DMS53 treated with DMSO at 0.1 percent for 48 hours (cell line): ENCODE data around the gene DUOXA2.

Experiments used
- DNase-seq: peaks from one replicate; lab custom pipeline; 2025; ENCODE audit not compliant: unreplicated experiment; lab: John Stamatoyannopoulos, UW

The DUOXA2 gene

GRCh38 chr15:45156744-45157455, 42.8 kb downstream of the DUOXA2 start:
- DNase-seq, result no peak

DNA sequence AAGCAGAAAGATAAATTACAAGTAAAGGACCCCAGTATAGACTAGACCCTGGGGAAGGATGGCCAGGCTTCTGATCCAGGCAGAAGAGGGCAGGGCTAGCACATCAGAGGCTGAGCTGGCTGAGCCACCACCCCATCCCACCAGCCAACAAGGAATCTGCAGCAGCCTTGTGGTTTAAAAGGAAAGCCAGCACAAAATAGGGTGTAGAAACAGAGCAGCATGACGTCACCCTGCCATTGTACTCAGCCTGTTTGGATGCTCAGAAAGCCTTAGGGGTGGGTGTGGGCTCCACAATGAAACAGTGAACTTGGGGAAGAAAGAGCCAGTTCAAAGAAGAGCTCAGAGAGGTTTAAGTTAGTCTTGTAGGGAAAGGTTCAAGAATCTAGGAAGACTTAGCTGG, 43.8 kb downstream of the DUOXA2 start:
- no peak for DNase-seq

DNA sequence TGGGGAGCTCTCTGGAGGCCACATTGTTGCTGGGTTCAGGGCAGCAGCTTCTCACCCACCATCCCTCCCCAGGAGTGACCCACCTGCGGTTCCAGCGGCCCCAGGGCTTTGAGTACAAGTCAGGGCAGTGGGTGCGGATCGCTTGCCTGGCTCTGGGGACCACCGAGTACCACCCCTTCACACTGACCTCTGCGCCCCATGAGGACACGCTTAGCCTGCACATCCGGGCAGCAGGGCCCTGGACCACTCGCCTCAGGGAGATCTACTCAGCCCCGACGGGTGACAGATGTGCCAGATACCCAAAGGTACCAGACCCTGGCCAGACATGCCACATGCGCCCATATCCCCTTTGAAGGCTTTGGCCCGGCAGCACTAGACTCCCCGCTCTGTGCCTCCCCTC, 47.5 kb downstream of the DUOXA2 start:
- no peak for DNase-seq

GRCh38 chr15:45162771-45163507, 48.8 kb downstream of the DUOXA2 start:
- peak; percentile 49 for DNase-seq

DNA sequence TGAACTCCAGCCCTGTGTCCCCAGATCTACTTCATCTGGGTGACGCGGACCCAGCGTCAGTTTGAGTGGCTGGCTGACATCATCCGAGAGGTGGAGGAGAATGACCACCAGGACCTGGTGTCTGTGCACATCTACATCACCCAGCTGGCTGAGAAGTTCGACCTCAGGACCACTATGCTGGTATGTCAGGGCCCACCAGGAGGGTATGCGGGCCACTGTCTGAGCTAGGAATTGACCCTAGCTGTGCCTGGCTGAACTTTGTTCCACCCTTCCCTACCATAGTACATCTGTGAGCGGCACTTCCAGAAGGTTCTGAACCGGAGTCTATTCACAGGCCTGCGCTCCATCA, 49.4 kb downstream of the DUOXA2 start:
- DNase-seq, result no peak

DNA sequence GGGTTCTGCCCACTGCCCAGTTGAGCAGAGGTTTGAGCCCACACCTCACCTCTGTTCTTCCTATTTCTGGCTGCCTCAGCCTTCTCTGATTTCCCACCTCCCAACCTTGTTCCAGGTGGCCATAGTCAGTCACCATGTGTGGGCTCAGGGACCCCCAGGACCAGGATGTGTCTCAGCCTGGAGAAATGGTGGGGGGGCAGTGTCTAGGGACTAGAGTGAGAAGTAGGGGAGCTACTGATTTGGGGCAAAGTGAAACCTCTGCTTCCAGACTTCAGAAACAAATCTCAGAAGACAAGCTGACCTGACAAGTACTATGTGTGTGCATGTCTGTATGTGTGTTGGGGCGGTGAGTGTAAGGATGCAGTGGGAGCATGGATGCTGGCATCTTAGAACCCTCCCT, 50.8 kb downstream of the DUOXA2 start:
- no peak for DNase-seq

DNA sequence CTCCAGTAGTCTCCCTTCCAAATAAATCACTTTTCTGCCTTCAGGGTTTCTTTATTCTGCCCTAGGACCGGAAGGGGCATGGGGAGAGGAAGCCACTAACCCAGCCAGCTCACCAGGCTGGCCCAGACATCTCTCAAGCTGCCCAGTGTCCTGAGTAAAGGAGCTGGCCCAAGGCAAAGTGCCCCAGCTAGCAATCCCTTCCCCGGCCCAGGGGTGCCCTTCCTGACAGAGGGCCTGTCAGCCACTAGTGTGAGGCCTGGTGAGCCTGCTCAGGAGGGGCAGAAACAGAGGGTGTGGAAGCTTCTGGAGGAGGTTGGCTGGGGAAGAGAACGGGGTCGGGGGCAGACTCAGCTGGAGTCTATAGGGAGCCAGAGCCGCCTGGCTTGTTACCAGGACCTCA, 51.4 kb downstream of the DUOXA2 start:
- no peak for DNase-seq

DNA sequence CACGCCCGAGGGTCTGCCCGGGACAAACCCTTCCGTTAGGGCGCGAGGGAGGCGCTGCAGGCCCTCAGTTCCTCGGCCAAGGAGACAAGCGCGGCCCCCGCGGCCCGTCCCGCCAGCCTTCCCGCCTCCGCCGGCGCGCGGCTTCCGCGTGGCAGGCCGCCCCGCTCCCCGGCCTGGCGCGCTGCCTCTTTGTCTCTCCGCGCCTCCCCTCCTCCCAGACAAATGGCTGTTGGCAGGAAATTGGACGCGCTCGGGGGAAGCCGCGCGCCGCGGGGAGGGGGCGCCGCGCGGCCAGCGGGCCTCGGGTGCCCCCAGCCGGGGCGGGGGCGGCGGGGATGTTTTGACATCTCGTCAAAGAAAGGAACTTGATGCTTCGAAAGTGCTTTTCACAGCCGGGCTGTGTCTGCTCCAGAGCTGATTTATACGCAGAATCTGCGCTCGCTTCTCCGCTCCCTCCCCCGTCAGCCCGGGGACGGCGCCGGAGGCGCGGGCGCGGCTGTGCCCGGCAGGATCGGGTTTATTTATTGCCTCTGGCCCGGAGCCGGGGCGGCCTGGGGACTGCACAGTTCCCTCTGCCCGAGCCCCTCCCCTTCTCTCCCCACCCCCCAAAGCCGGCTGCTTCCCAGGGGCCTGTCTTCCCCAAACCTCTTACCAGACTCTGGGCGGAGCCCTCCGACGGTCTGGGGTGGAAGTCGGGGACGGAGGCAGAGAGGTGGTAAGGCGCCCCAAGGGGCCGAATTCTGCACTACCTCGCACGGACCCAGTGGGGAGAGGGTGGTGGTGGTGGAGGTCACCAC, 52.9 kb downstream of the DUOXA2 start:
- peak; percentile 53 for DNase-seq

DNA sequence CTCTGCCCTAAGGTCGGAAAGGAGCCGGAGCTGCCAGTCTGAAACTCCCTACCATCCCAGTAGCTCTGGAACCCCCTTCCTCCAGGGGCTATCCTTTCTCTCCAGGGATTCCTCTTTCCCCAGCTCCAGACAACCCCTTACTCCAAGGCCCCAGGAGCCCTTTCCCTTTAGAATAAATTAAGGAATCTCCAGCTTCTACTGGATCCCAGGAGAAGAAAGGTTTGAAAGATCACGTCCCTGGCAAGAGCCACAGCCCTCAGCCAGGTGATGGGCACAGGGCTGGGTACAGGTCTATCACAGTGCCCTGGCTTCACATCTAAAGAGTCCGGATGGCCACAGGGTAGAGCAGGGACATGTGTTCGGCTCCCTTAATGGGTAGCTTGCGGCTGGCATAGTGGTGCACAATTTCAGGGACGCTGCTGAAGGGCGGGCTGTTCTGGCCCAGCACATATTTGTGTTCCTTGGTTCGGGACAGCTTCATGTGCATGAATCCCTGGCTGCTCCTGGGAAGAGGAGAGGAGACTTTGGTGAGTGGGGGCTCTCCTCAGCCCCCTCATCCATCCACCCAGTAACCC, 53.6 kb downstream of the DUOXA2 start:
- DNase-seq, result no peak
